HepG2 (cell line): ENCODE measurements around the gene NIPAL1. TPM values are rescaled to one million over a fixed set of nuclear protein-coding genes. Genes with fewer than 3 reads are reported as not detected.

Source experiments
- ATAC-seq: fragments of 200-7000 bp; cut with Tn5 transposase; 3 replicates; pipeline ENCODE4 v1.9.1; 2020; ENCODE audit warnings: mild to moderate bottlenecking, moderate library complexity
- BruUV-seq: library from RNA; stranded (reverse); fragments of 400-500 nt; replicated peaks from 2 replicates; lab custom pipeline; 2021; lab: Mats Ljungman, UMichigan
- CTCF ChIA-PET: fragments of 300-600 bp; formaldehyde crosslinking; extraction: SDS; loops from one replicate; lab custom pipeline; 2021; ENCODE audit warnings: low total read pairs, inconsistent platforms, low intra/inter-chr PET ratio; lab: Yijun Ruan, JAX
- POLR2A ChIA-PET: fragments of 350-600 bp; sonication (Branson Sonifier 250); formaldehyde crosslinking; loops from one replicate; lab custom pipeline; 2020; ENCODE audit warnings: antibody characterized with exemption, inconsistent platforms; lab: Yijun Ruan, JAX
- DNase-seq: peaks from one replicate; pipeline ENCODE4 v3.0.0-alpha.2; 2015; ENCODE audit warnings: low spot score
- FAIRE-seq: peaks from 3 replicates; lab custom pipeline; 2011; peaks lifted over from hg19 to GRCh38; lab: Jason Lieb, UNC
- H2AFZ ChIP-seq: one replicate; pipeline ENCODE4 v1.6.1; 2011; ENCODE audit warnings: low read length, inconsistent platforms
- H3K27ac ChIP-seq: fragments of 300-600 bp; 3 replicates; pipeline ENCODE4 v1.8.0; 2011; ENCODE audit warnings: mixed run types, mild to moderate bottlenecking, mixed read lengths, low read length, inconsistent platforms; ENCODE audit not compliant: insufficient read depth; ENCODE audit errors: extremely low read length
- H3K27me3 ChIP-seq, 2 experiments: fragments of 200-600 bp in 1 of 2; 2 replicates in 1 of 2; 3 replicates in 1 of 2; pipeline versions ENCODE4 v1.6.0 to v1.8.0; 2011; ENCODE audit warnings: low read length in 2 of 2, mild to moderate bottlenecking in 2 of 2, moderate library complexity in 2 of 2, inconsistent platforms in 1 of 2; ENCODE audit not compliant: insufficient read depth in 2 of 2, control insufficient read depth in 1 of 2
- H3K36me3 ChIP-seq, 2 experiments: fragments of 200-600 bp in 1 of 2; replicated peaks in 1 of 2; 2 replicates in 1 of 2; 3 replicates in 1 of 2; pipeline versions ENCODE4 v1.5.1 to v1.8.0; 2011; ENCODE audit warnings: low read length in 2 of 2, inconsistent platforms in 1 of 2; ENCODE audit not compliant: insufficient read depth in 2 of 2, control insufficient read depth in 1 of 2
- H3K4me1 ChIP-seq: 2 replicates; pipeline ENCODE4 v1.5.1; 2012; ENCODE audit warnings: low read length, inconsistent platforms; ENCODE audit not compliant: insufficient read depth
- H3K4me2 ChIP-seq: 2 replicates; pipeline ENCODE4 v1.6.0; 2011; ENCODE audit warnings: low read depth, low read length, inconsistent platforms
- H3K4me3 ChIP-seq, 3 experiments: fragments of 200-600 bp in 1 of 3; sonication (generic), shearing (Covaris generic) in 1 of 3; replicated peaks in 1 of 3; 2 replicates each; pipeline ENCODE4 v1.5.1; 2011 to 2016; ENCODE audit warnings: low read length in 3 of 3, inconsistent platforms in 2 of 3, low read depth in 2 of 3, mild to moderate bottlenecking in 2 of 3, control low read depth in 1 of 3, mixed read lengths in 1 of 3; ENCODE audit not compliant: insufficient read depth in 1 of 3
- H3K79me2 ChIP-seq: one replicate; pipeline ENCODE4 v1.6.1; 2011; ENCODE audit warnings: low read length, inconsistent platforms; ENCODE audit not compliant: insufficient read depth
- H3K9ac ChIP-seq: 2 replicates; pipeline ENCODE4 v1.6.0; 2011; ENCODE audit warnings: mild to moderate bottlenecking, low read depth, low read length, inconsistent platforms; ENCODE audit not compliant: insufficient read depth
- H3K9me3 ChIP-seq: 2 replicates; pipeline ENCODE4 v1.5.1; 2012; ENCODE audit warnings: mild to moderate bottlenecking, low read length
- H4K20me1 ChIP-seq: 2 replicates; pipeline ENCODE4 v1.6.0; 2011; ENCODE audit warnings: inconsistent platforms, mild to moderate bottlenecking, low read length, moderate library complexity; ENCODE audit not compliant: insufficient read depth
- IKZF4 ChIP-seq: sonication (generic); formaldehyde crosslinking; IDR thresholded peaks from 2 replicates; pipeline ENCODE4 v1.5.1; 2020; ENCODE audit warnings: borderline replicate concordance, mild to moderate bottlenecking, low read depth, missing genetic modification reagents; ENCODE audit errors: not compliant biosample characterization
- MXD4 ChIP-seq: IDR thresholded peaks from 2 replicates; pipeline ENCODE4 v1.6.1; 2016; ENCODE audit warnings: mild to moderate bottlenecking, missing biosample characterization, missing genetic modification reagents
- ZFP36L2 ChIP-seq: sonication (generic); formaldehyde crosslinking; IDR thresholded peaks from 2 replicates; pipeline ENCODE4 v1.4.0; 2020; ENCODE audit warnings: missing genetic modification reagents
- ZNF460 ChIP-seq: sonication (generic); formaldehyde crosslinking; IDR thresholded peaks from 2 replicates; pipeline ENCODE4 v1.5.1; 2020; ENCODE audit warnings: missing genetic modification reagents, mild to moderate bottlenecking, borderline replicate concordance
- ZSCAN31 ChIP-seq: sonication (generic); formaldehyde crosslinking; IDR thresholded peaks from 2 replicates; pipeline ENCODE4 v1.5.0; 2020; ENCODE audit warnings: low read depth, mild to moderate bottlenecking, missing genetic modification reagents
- WGBS: methylation state at CpG from one replicate; pipeline ENCODE4 v1.1.6; 2017; ENCODE audit warnings: low lambda C conversion rate; 5-methylcytosine and 5-hydroxymethylcytosine counted together
- in situ Hi-C: cut with HindIII; loops from 2 replicates; pipeline ENCODE4 v1.10.0; 2017; ENCODE audit warnings: low pct_unique_long_range_greater_than_20kb; ENCODE audit not compliant: extremely low pct_ligation_motif_present
- intact Hi-C: fragments of 100-400 bp; cut with micrococcal nuclease; formaldehyde crosslinking; loops from one replicate; pipeline ENCODE4 v1.10.0; 2022; ENCODE audit not compliant: unreplicated experiment
- polyA plus RNA-seq, 8 experiments: library from polyadenylated mRNA; depleted of rRNA in 3 of 8; stranded (reverse) in 7 of 8; unstranded in 1 of 8; fragments of >200 nt; fragmentation: Illumina TruSeq in 4 of 8; extraction: Trizol in 4 of 8; gene quantifications; 2 replicates each; pipeline versions ENCODE4 v1.2.1 to v1.2.3, GENCODE V29; 2011 to 2016; ENCODE audit warnings: low read depth in 4 of 8, missing spikeins in 1 of 8, mixed read lengths in 1 of 8; ENCODE audit not compliant: insufficient read depth in 1 of 8
- total RNA-seq, 5 experiments: library from RNA; depleted of rRNA; stranded (reverse); fragments of >200 nt; fragmentation: Illumina TruSeq; extraction: Trizol; gene quantifications; 2 replicates each; pipeline ENCODE4 v1.2.3, GENCODE V29; 2016; ENCODE audit warnings: low read depth in 1 of 5
- TF ChIP-seq, protein P1 (sequence below): sonication (generic); formaldehyde crosslinking; IDR thresholded peaks from 2 replicates; pipeline ENCODE4 v1.5.0; 2020; ENCODE audit warnings: mild to moderate bottlenecking, missing genetic modification reagents
- TF ChIP-seq, protein P2 (sequence below): sonication (generic); formaldehyde crosslinking; IDR thresholded peaks from 2 replicates; pipeline ENCODE4 v1.9.0; 2022; ENCODE audit warnings: low read depth, missing genetic modification reagents
- TF ChIP-seq, protein P3 (sequence below): sonication (generic); formaldehyde crosslinking; IDR thresholded peaks from 2 replicates; pipeline ENCODE4 v1.4.0; 2020; ENCODE audit warnings: mild to moderate bottlenecking, missing genetic modification reagents
- TF ChIP-seq, protein P4 (sequence below): sonication (generic); formaldehyde crosslinking; IDR thresholded peaks from 2 replicates; pipeline ENCODE4 v1.5.1; 2020; ENCODE audit warnings: mild to moderate bottlenecking, missing genetic modification reagents, borderline replicate concordance
- TF ChIP-seq, protein P5 (sequence below): sonication (generic); formaldehyde crosslinking; IDR thresholded peaks from 2 replicates; pipeline ENCODE4 v1.5.0; 2020; ENCODE audit warnings: mild to moderate bottlenecking, missing genetic modification reagents, borderline replicate concordance

The NIPAL1 gene
- total and polyA plus RNA-seq, 2 of the 13 experiments (the other 11 are each of a cell fraction or from before 2014, with no cell fraction given), result 1.4 to 3.4 TPM

DNA sequence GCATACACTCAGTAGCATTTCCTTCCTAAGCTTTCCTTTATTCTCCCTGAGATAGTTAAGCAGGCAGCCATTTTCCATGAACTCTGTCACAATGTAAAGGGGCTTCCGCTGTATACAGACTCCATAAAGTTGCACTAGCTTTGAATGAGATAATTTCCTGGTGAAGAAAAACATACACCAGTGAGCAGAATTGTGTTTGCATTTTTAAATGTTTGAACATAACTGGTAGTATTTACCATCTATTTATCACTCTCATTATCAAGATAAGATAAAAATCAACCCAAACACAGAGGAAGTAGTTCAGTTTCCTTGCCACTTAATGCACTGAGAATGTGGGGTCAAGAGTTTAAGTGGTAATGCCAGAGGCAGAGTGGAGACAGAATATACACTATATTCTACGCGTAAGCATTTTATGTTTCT, 63.4 kb downstream of the NIPAL1 start:
- WGBS, result 97% methylated on average over 3 of the region's 3 CpGs
- no peak overlapping the region for H3K9ac ChIP-seq
- H3K27ac ChIP-seq, result no peak overlapping the region
- H3K36me3 ChIP-seq, result no peaks in the 10 kb centered on the region
- no peak overlapping the region for H3K4me3 ChIP-seq
- BruUV-seq, result no TSS peak
- POLR2A ChIA-PET, result no interaction called here
- H4K20me1 ChIP-seq, result no peaks in the 10 kb centered on the region
- in situ Hi-C loops (loop anchor here (5.0 to 25.0 kb wide), 2 partner anchors 78 to 368 kb away; no protein-coding TSS in a partner anchor), intact Hi-C loops (no loop called here)
- H3K4me1 ChIP-seq, result no peaks in the 10 kb centered on the region
- DNase-seq, result no peak
- FAIRE-seq, result no peak
- CTCF ChIA-PET, result no interaction called here
- H3K79me2 ChIP-seq, result no peaks in the 10 kb centered on the region
- no peak for ATAC-seq
- H3K27me3 ChIP-seq, result no peaks in the 10 kb centered on the region; a peak in 1 of 5 replicates
- no peak overlapping the region for H3K4me2 ChIP-seq
- H3K9me3 ChIP-seq, result no peaks in the 10 kb centered on the region
- no peak overlapping the region for H2AFZ ChIP-seq
- TF ChIP-seq, protein P1, sequence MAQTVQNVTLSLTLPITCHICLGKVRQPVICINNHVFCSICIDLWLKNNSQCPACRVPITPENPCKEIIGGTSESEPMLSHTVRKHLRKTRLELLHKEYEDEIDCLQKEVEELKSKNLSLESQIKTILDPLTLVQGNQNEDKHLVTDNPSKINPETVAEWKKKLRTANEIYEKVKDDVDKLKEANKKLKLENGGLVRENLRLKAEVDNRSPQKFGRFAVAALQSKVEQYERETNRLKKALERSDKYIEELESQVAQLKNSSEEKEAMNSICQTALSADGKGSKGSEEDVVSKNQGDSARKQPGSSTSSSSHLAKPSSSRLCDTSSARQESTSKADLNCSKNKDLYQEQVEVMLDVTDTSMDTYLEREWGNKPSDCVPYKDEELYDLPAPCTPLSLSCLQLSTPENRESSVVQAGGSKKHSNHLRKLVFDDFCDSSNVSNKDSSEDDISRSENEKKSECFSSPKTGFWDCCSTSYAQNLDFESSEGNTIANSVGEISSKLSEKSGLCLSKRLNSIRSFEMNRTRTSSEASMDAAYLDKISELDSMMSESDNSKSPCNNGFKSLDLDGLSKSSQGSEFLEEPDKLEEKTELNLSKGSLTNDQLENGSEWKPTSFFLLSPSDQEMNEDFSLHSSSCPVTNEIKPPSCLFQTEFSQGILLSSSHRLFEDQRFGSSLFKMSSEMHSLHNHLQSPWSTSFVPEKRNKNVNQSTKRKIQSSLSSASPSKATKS (CRISPR knock-in tag), result no peak
- TF ChIP-seq ZFP36L2 (CRISPR knock-in tag) (no peak), ZNF460 (no peak), MXD4 (no peak), IKZF4 (CRISPR knock-in tag) (no peak), ZSCAN31 (CRISPR knock-in tag) (no peak)
- TF ChIP-seq, protein P2, sequence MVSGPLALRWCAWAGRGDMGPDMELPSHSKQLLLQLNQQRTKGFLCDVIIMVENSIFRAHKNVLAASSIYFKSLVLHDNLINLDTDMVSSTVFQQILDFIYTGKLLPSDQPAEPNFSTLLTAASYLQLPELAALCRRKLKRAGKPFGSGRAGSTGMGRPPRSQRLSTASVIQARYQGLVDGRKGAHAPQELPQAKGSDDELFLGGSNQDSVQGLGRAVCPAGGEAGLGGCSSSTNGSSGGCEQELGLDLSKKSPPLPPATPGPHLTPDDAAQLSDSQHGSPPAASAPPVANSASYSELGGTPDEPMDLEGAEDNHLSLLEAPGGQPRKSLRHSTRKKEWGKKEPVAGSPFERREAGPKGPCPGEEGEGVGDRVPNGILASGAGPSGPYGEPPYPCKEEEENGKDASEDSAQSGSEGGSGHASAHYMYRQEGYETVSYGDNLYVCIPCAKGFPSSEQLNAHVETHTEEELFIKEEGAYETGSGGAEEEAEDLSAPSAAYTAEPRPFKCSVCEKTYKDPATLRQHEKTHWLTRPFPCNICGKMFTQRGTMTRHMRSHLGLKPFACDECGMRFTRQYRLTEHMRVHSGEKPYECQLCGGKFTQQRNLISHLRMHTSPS (CRISPR knock-in tag), result no peak
- TF ChIP-seq, protein P3, sequence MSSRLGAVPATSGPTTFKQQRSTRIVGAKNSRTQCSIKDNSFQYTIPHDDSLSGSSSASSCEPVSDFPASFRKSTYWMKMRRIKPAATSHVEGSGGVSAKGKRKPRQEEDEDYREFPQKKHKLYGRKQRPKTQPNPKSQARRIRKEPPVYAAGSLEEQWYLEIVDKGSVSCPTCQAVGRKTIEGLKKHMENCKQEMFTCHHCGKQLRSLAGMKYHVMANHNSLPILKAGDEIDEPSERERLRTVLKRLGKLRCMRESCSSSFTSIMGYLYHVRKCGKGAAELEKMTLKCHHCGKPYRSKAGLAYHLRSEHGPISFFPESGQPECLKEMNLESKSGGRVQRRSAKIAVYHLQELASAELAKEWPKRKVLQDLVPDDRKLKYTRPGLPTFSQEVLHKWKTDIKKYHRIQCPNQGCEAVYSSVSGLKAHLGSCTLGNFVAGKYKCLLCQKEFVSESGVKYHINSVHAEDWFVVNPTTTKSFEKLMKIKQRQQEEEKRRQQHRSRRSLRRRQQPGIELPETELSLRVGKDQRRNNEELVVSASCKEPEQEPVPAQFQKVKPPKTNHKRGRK (CRISPR knock-in tag), result no peak
- TF ChIP-seq, protein P4, sequence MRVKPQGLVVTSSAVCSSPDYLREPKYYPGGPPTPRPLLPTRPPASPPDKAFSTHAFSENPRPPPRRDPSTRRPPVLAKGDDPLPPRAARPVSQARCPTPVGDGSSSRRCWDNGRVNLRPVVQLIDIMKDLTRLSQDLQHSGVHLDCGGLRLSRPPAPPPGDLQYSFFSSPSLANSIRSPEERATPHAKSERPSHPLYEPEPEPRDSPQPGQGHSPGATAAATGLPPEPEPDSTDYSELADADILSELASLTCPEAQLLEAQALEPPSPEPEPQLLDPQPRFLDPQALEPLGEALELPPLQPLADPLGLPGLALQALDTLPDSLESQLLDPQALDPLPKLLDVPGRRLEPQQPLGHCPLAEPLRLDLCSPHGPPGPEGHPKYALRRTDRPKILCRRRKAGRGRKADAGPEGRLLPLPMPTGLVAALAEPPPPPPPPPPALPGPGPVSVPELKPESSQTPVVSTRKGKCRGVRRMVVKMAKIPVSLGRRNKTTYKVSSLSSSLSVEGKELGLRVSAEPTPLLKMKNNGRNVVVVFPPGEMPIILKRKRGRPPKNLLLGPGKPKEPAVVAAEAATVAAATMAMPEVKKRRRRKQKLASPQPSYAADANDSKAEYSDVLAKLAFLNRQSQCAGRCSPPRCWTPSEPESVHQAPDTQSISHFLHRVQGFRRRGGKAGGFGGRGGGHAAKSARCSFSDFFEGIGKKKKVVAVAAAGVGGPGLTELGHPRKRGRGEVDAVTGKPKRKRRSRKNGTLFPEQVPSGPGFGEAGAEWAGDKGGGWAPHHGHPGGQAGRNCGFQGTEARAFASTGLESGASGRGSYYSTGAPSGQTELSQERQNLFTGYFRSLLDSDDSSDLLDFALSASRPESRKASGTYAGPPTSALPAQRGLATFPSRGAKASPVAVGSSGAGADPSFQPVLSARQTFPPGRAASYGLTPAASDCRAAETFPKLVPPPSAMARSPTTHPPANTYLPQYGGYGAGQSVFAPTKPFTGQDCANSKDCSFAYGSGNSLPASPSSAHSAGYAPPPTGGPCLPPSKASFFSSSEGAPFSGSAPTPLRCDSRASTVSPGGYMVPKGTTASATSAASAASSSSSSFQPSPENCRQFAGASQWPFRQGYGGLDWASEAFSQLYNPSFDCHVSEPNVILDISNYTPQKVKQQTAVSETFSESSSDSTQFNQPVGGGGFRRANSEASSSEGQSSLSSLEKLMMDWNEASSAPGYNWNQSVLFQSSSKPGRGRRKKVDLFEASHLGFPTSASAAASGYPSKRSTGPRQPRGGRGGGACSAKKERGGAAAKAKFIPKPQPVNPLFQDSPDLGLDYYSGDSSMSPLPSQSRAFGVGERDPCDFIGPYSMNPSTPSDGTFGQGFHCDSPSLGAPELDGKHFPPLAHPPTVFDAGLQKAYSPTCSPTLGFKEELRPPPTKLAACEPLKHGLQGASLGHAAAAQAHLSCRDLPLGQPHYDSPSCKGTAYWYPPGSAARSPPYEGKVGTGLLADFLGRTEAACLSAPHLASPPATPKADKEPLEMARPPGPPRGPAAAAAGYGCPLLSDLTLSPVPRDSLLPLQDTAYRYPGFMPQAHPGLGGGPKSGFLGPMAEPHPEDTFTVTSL, result no peak
- TF ChIP-seq, protein P5, sequence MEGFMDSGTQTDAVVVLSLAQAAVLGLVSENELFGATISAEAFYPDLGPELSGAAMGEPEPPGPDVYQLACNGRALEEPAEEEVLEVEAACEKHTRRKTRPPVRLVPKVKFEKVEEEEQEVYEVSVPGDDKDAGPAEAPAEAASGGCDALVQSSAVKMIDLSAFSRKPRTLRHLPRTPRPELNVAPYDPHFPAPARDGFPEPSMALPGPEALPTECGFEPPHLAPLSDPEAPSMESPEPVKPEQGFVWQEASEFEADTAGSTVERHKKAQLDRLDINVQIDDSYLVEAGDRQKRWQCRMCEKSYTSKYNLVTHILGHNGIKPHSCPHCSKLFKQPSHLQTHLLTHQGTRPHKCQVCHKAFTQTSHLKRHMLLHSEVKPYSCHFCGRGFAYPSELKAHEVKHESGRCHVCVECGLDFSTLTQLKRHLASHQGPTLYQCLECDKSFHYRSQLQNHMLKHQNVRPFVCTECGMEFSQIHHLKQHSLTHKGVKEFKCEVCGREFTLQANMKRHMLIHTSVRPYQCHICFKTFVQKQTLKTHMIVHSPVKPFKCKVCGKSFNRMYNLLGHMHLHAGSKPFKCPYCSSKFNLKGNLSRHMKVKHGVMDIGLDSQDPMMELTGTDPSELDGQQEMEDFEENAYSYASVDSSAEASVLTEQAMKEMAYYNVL (CRISPR knock-in tag), result no peak
